Neural progenitor cell (in vitro differentiated cells): ENCODE results near the gene SIGLEC5. TPM values are rescaled to one million over a fixed set of nuclear protein-coding genes. Genes with fewer than 3 reads are reported as not detected.

ENCODE experiments used
- DNase-seq: peaks from one replicate; pipeline ENCODE4 v3.0.0-alpha.2; 2016; ENCODE audit warnings: low spot score
- H2AFZ ChIP-seq: fragments of 200-600 bp; sonication (generic); replicated peaks from 2 replicates; pipeline ENCODE4 v1.6.1; 2016; ENCODE audit warnings: antibody characterized with exemption
- H3F3A ChIP-seq: fragments of 200-600 bp; sonication (generic); 2 replicates; pipeline ENCODE4 v1.6.1; 2016; ENCODE audit warnings: antibody characterized with exemption, low read depth
- H3K27ac ChIP-seq: fragments of 200-600 bp; sonication (generic); 2 replicates; pipeline ENCODE4 v1.5.1; 2016; ENCODE audit warnings: mild to moderate bottlenecking
- H3K27me3 ChIP-seq: fragments of 200-600 bp; sonication (generic); 2 replicates; pipeline ENCODE4 v1.6.1; 2016; ENCODE audit warnings: mild to moderate bottlenecking, moderate library complexity
- H3K36me3 ChIP-seq: fragments of 200-600 bp; sonication (generic); 2 replicates; pipeline ENCODE4 v1.5.1; 2016
- H3K4me1 ChIP-seq: fragments of 200-600 bp; sonication (generic); 2 replicates; pipeline ENCODE4 v1.6.1; 2016; ENCODE audit warnings: mixed run types
- H3K4me2 ChIP-seq: fragments of 200-600 bp; sonication (generic); 2 replicates; pipeline ENCODE4 v1.6.1; 2016
- H3K4me3 ChIP-seq: fragments of 200-600 bp; sonication (generic); 2 replicates; pipeline ENCODE4 v1.5.1; 2016
- H3K79me2 ChIP-seq: fragments of 200-600 bp; sonication (generic); 2 replicates; pipeline ENCODE4 v1.6.1; 2016; ENCODE audit warnings: low read depth
- H3K9ac ChIP-seq: fragments of 200-600 bp; sonication (generic); 2 replicates; pipeline ENCODE4 v1.6.1; 2016
- H3K9me3 ChIP-seq: fragments of 200-600 bp; sonication (generic); 2 replicates; pipeline ENCODE4 v1.5.1; 2016; ENCODE audit warnings: low read depth
- H4K20me1 ChIP-seq: fragments of 200-600 bp; sonication (generic); 2 replicates; pipeline ENCODE4 v1.6.1; 2016; ENCODE audit warnings: low read depth
- H3K27ac Mint-ChIP-seq: 3 replicates; pipeline ENCODE4 v1.8.0; 2021; ENCODE audit warnings: mixed read lengths
- H3K27me3 Mint-ChIP-seq: 2 replicates; pipeline ENCODE4 v1.8.0; 2022; ENCODE audit warnings: low read depth, mild to moderate bottlenecking, inconsistent platforms, moderate library complexity, mixed read lengths; ENCODE audit not compliant: insufficient read depth
- H3K36me3 Mint-ChIP-seq: 3 replicates; pipeline ENCODE4 v1.8.0; 2021; ENCODE audit warnings: mixed read lengths
- H3K4me1 Mint-ChIP-seq: 3 replicates; pipeline ENCODE4 v1.8.0; 2021; ENCODE audit warnings: mixed read lengths
- H3K4me3 Mint-ChIP-seq: 3 replicates; pipeline ENCODE4 v1.8.0; 2021; ENCODE audit warnings: mild to moderate bottlenecking, moderate library complexity, mixed read lengths
- H3K9me3 Mint-ChIP-seq: 3 replicates; pipeline ENCODE4 v1.8.0; 2020; ENCODE audit warnings: mixed read lengths
- CTCF ChIP-seq: fragments of 200-600 bp; sonication (generic); IDR thresholded peaks from 2 replicates; pipeline ENCODE4 v1.5.1; 2017; ENCODE audit warnings: antibody characterized with exemption, mild to moderate bottlenecking
- EZH2 ChIP-seq: fragments of 200-600 bp; sonication (generic); IDR thresholded peaks from 2 replicates; pipeline ENCODE4 v1.6.1; 2017; ENCODE audit warnings: antibody characterized with exemption, mild to moderate bottlenecking, moderate library complexity
- EZH2phosphoT487 ChIP-seq: fragments of 200-600 bp; sonication (generic); IDR thresholded peaks from 2 replicates; pipeline ENCODE4 v1.6.1; 2017; ENCODE audit warnings: antibody characterized with exemption
- total RNA-seq: library from RNA; depleted of rRNA; stranded (reverse); fragments of >200 nt; gene quantifications from 2 replicates; pipeline ENCODE4 v1.2.3, GENCODE V29; 2015; ENCODE audit warnings: low replicate concordance

SIGLEC5 gene
- total RNA-seq, 1 donor from 2014 or later: not detected

- Histone ChIP-seq H3K27me3 (no peaks in the 10 kb centered on the region), H3K4me1 (no peaks in the 10 kb centered on the region), H3K27ac (no peak overlapping the region), H3K4me2 (no peak overlapping the region), H3K9me3 (no peaks in the 10 kb centered on the region), H3K79me2 (no peaks in the 10 kb centered on the region), H4K20me1 (no peaks in the 10 kb centered on the region), H3K36me3 (no peaks in the 10 kb centered on the region), H3K4me3 (no peak overlapping the region), H2AFZ (no peak overlapping the region), H3F3A (no peaks in the 10 kb centered on the region), H3K9ac (no peak overlapping the region)
- no peak overlapping the region for H3K27ac Mint-ChIP-seq
- H3K27me3 Mint-ChIP-seq: peaks cover 16% of the 10 kb centered on the region
- H3K9me3 Mint-ChIP-seq: peaks cover 3% of the 10 kb centered on the region
- TF ChIP-seq CTCF: no peak
- TF ChIP-seq EZH2: no peak
- no peak overlapping the region for H3K4me3 Mint-ChIP-seq
- H3K36me3 Mint-ChIP-seq: no peaks in the 10 kb centered on the region
- no peaks in the 10 kb centered on the region for H3K4me1 Mint-ChIP-seq
- no peak for DNase-seq
Observed at GRCh38 chr19:51644636-51645271, 14.6 kb upstream of the SIGLEC5 start.

- Histone ChIP-seq H3K4me1 (no peaks in the 10 kb centered on the region), H4K20me1 (no peaks in the 10 kb centered on the region), H3K4me2 (no peak overlapping the region), H3K9me3 (peaks cover 7% of the 10 kb centered on the region), H3K36me3 (no peaks in the 10 kb centered on the region), H3K27ac (no peak overlapping the region), H3K4me3 (no peak overlapping the region), H3F3A (no peaks in the 10 kb centered on the region), H3K9ac (no peak overlapping the region), H3K27me3 (no peaks in the 10 kb centered on the region), H2AFZ (no peak overlapping the region), H3K79me2 (no peaks in the 10 kb centered on the region)
- DNase-seq: no peak
- peaks cover 8% of the 10 kb centered on the region for H3K9me3 Mint-ChIP-seq
- H3K36me3 Mint-ChIP-seq: no peaks in the 10 kb centered on the region
- no peaks in the 10 kb centered on the region for H3K4me1 Mint-ChIP-seq
- peaks cover 14% of the 10 kb centered on the region for H3K27me3 Mint-ChIP-seq
- H3K4me3 Mint-ChIP-seq: no peak overlapping the region
- TF ChIP-seq EZH2phosphoT487 (no peak), CTCF (no peak), EZH2 (no peak)
- no peak overlapping the region for H3K27ac Mint-ChIP-seq
Observed at GRCh38 chr19:51641648-51642047, 11.4 kb upstream of the SIGLEC5 start.

GRCh38 chr19:51640386-51640785 is 10.2 kb upstream of the SIGLEC5 start:
- no peak overlapping the region for H3K4me2 ChIP-seq
- H3K4me3 ChIP-seq: no peak overlapping the region
- H3K4me1 ChIP-seq: no peaks in the 10 kb centered on the region
- H3K9me3 Mint-ChIP-seq: peaks cover 10% of the 10 kb centered on the region
- no peak overlapping the region for H3K27ac Mint-ChIP-seq
- H3K4me1 Mint-ChIP-seq: no peaks in the 10 kb centered on the region
- no peaks in the 10 kb centered on the region for H3K36me3 Mint-ChIP-seq
- no peaks in the 10 kb centered on the region for H3K36me3 ChIP-seq
- no peak overlapping the region for H3K9ac ChIP-seq
- no peaks in the 10 kb centered on the region for H4K20me1 ChIP-seq
- no peak for DNase-seq
- no peak overlapping the region for H3K27ac ChIP-seq
- peaks cover 7% of the 10 kb centered on the region for H3K9me3 ChIP-seq
- TF ChIP-seq EZH2: no peak
- TF ChIP-seq CTCF: no peak
- no peak for TF ChIP-seq EZH2phosphoT487
- H3K27me3 Mint-ChIP-seq: peaks cover 14% of the 10 kb centered on the region
- no peak overlapping the region for H3K4me3 Mint-ChIP-seq
- H3K79me2 ChIP-seq: no peaks in the 10 kb centered on the region
- H3K27me3 ChIP-seq: no peaks in the 10 kb centered on the region
- no peak overlapping the region for H2AFZ ChIP-seq
- H3F3A ChIP-seq: no peaks in the 10 kb centered on the region
